Measurements from ENCODE around the gene LRRFIP1. TPM values are rescaled to one million over a fixed set of nuclear protein-coding genes. Genes with fewer than 3 reads are reported as not detected.

Gene LRRFIP1
- total and polyA plus RNA-seq, 2 of the 13 experiments (the other 11 are each of a cell fraction or from before 2014, with no cell fraction given), result 15.9 to 40.5 TPM

- Histone ChIP-seq H3K79me2 (ENCODE audit: insufficient read depth, low read length) (peaks cover 36% of the 10 kb centered on the region), H3K4me3 (replicated peaks in 1 of 3; ENCODE audit: insufficient read depth in 1 of 3, low read depth in 2 of 3, low read length in 3 of 3) (0 out of 6 replicates have a peak overlapping the region, but pooled peaks of 1 of the 3 experiments have one; percentile 6), H3K9me3 (ENCODE audit: low read length) (no peaks in the 10 kb centered on the region), H4K20me1 (ENCODE audit: insufficient read depth, low read length) (no peaks in the 10 kb centered on the region), H2AFZ (ENCODE audit: low read length) (no peak overlapping the region), H3K27ac (ENCODE audit: extremely low read length, insufficient read depth, low read length) (peak overlapping the region; percentile 82), H3K4me1 (ENCODE audit: insufficient read depth, low read length) (peaks cover 46% of the 10 kb centered on the region), H3K36me3 (replicated peaks in 1 of 2; ENCODE audit: control insufficient read depth in 1 of 2, insufficient read depth in 2 of 2, low read length in 2 of 2) (peaks cover 3 to 16% of the 10 kb centered on the region in 2 experiments; a peak in 3 of 5 replicates), H3K9ac (ENCODE audit: insufficient read depth, low read depth, low read length) (peak overlapping the region; percentile 42), H3K27me3 (ENCODE audit: control insufficient read depth in 1 of 2, insufficient read depth in 2 of 2, low read length in 2 of 2) (no peaks in the 10 kb centered on the region), H3K4me2 (ENCODE audit: low read depth, low read length) (peak overlapping the region; percentile 30)
- in situ Hi-C loops (cut with HindIII; ENCODE audit: extremely low pct_ligation_motif_present, low pct_unique_long_range_greater_than_20kb) (no loop called here), intact Hi-C loops (cut with micrococcal nuclease; ENCODE audit: unreplicated experiment) (no loop called here)
- peak; percentile 90 for DNase-seq (ENCODE audit: low spot score)
- ATAC-seq, result peak; percentile 95
- WGBS (ENCODE audit: low lambda C conversion rate), result 44% methylated on average over 13 of the region's 13 CpGs
- ChIA-PET CTCF (ENCODE audit: low intra/inter-chr PET ratio, low total read pairs) (no interaction called here), POLR2A (interaction anchor here (1.0 kb wide), 1 partner anchor 10 kb away, joined by 3 read pairs; no protein-coding TSS in a partner anchor)
- peak; percentile 70 for FAIRE-seq
- no TSS peak for BruUV-seq (replicated peaks)
- TF ChIP-seq SETDB1 (CRISPR knock-in tag; IDR thresholded peaks at IDR 0.05; ENCODE audit: borderline replicate concordance), result no peak
- no peak for TF ChIP-seq POLR2A (IDR thresholded peaks at IDR 0.05; ENCODE audit: insufficient read depth in 1 of 2, low read depth in 2 of 2, low read length in 2 of 2)
- TF ChIP-seq ZFAT (CRISPR knock-in tag; conservative IDR thresholded peaks at IDR 0.05), result no peak
- no peak for TF ChIP-seq DDIT3 (CRISPR knock-in tag; IDR thresholded peaks at IDR 0.05)
- TF ChIP-seq KLF15 (CRISPR knock-in tag; IDR thresholded peaks at IDR 0.05; ENCODE audit: borderline replicate concordance), result no peak
- 0 out of 2 replicates have a peak, but pooled peaks have one; percentile 52 for TF ChIP-seq HIVEP1 (CRISPR knock-in tag; IDR thresholded peaks at IDR 0.05)
- no peak for TF ChIP-seq SMYD3 (CRISPR knock-in tag; IDR thresholded peaks at IDR 0.05)
- no peak for TF ChIP-seq RCOR2 (CRISPR knock-in tag; IDR thresholded peaks at IDR 0.05)
- peak; percentile 62; the same call in 1 of the 2 replicates for TF ChIP-seq ZNF713 (CRISPR knock-in tag; IDR thresholded peaks at IDR 0.05)
- peak; percentile 75; the same call in 1 of the 2 replicates for TF ChIP-seq PITX1 (CRISPR knock-in tag; IDR thresholded peaks at IDR 0.05)
- no peak for TF ChIP-seq ZFP62 (CRISPR knock-in tag; IDR thresholded peaks at IDR 0.05)
- TF ChIP-seq, protein P1, sequence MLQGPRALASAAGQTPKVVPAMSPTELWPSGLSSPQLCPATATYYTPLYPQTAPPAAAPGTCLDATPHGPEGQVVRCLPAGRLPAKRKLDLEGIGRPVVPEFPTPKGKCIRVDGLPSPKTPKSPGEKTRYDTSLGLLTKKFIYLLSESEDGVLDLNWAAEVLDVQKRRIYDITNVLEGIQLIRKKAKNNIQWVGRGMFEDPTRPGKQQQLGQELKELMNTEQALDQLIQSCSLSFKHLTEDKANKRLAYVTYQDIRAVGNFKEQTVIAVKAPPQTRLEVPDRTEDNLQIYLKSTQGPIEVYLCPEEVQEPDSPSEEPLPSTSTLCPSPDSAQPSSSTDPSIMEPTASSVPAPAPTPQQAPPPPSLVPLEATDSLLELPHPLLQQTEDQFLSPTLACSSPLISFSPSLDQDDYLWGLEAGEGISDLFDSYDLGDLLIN (CRISPR knock-in tag; IDR thresholded peaks at IDR 0.05; ENCODE audit: borderline replicate concordance), result no peak
- no peak for TF ChIP-seq ZNF251 (CRISPR knock-in tag; IDR thresholded peaks at IDR 0.05)
- no peak for TF ChIP-seq ATF1 (CRISPR knock-in tag; IDR thresholded peaks at IDR 0.05)
- no peak for TF ChIP-seq MAFK (conservative IDR thresholded peaks at IDR 0.05 in 1 of 2, IDR thresholded peaks at IDR 0.05 in 1 of 2; ENCODE audit: low read length in 2 of 2)
- TF ChIP-seq ZNF549 (CRISPR knock-in tag; IDR thresholded peaks at IDR 0.05), result no peak
- no peak for TF ChIP-seq BRCA1 (CRISPR knock-in tag; IDR thresholded peaks at IDR 0.05)
- TF ChIP-seq JUN (CRISPR knock-in tag; IDR thresholded peaks at IDR 0.05), result no peak
- no peak for TF ChIP-seq ZNF773 (CRISPR knock-in tag; IDR thresholded peaks at IDR 0.05; ENCODE audit: borderline replicate concordance)
- 0 out of 2 replicates have a peak, but pooled peaks have one; percentile 54 for TF ChIP-seq KDM3A (CRISPR knock-in tag; IDR thresholded peaks at IDR 0.05; ENCODE audit: low read depth)
- peak; percentile 77; the same call in 1 of the 2 replicates for TF ChIP-seq ZSCAN9 (CRISPR knock-in tag; IDR thresholded peaks at IDR 0.05; ENCODE audit: borderline replicate concordance)
- TF ChIP-seq NR2F6 (IDR thresholded peaks at IDR 0.05), result peak; percentile 22; the same call in 1 of the 2 replicates
- TF ChIP-seq NR2F6 (CRISPR knock-in tag; IDR thresholded peaks at IDR 0.05), result peak; percentile 83
- TF ChIP-seq EP300 (IDR thresholded peaks at IDR 0.05; ENCODE audit: low read depth in 2 of 2, low read length in 2 of 2), result peak in 1 of 2 experiments; percentile 83; a peak in 3 of 4 replicates
- peak; percentile 75; the same call in 1 of the 2 replicates for TF ChIP-seq EP300 (CRISPR knock-in tag; IDR thresholded peaks at IDR 0.05; ENCODE audit: borderline replicate concordance)
- TF ChIP-seq ZC3H4 (CRISPR knock-in tag; IDR thresholded peaks at IDR 0.05; ENCODE audit: borderline replicate concordance), result no peak
- 0 out of 2 replicates have a peak, but pooled peaks have one; percentile 68 for TF ChIP-seq ZNF614 (CRISPR knock-in tag; IDR thresholded peaks at IDR 0.05; ENCODE audit: borderline replicate concordance)
Measured at GRCh38 chr2:237733677-237734300, 106.4 kb downstream of the LRRFIP1 start.

Data from HepG2 (cell line).